HG03378 (cell line): ENCODE data around the gene CCDC69.
"Not testable (repeated sequence)": the region's sequence is repeated elsewhere in the genome, so short reads cannot be mapped to it uniquely, and the experiment has no call there.

Experiments used
- ATAC-seq: cut with Tn5 transposase; IDR thresholded peaks from one replicate; pipeline ENCODE4 v1.9.1; 2021; ENCODE audit warnings: mild to moderate bottlenecking, moderate library complexity; ENCODE audit not compliant: unreplicated experiment

Gene CCDC69

GRCh38 chr5:151197291-151197600, 26.6 kb downstream of the CCDC69 start:
- ATAC-seq, result not testable (repeated sequence)

GRCh38 chr5:151196556-151197290, 27.2 kb downstream of the CCDC69 start:
- ATAC-seq, result peak; percentile 94

- ATAC-seq, result no peak
Observed at GRCh38 chr5:151195622-151196021, 28.3 kb downstream of the CCDC69 start.

- no peak for ATAC-seq
Observed at GRCh38 chr5:151192626-151193025, 31.3 kb downstream of the CCDC69 start.

- ATAC-seq, result no peak
Observed at GRCh38 chr5:151191661-151192060, 32.2 kb downstream of the CCDC69 start.

- no peak for ATAC-seq
Observed at GRCh38 chr5:151189151-151189550, 34.7 kb downstream of the CCDC69 start.

- no peak for ATAC-seq
Observed at GRCh38 chr5:151186538-151186937, 37.4 kb downstream of the CCDC69 start.

- ATAC-seq, result no peak
Observed at GRCh38 chr5:151186052-151186451, 37.8 kb downstream of the CCDC69 start.

GRCh38 chr5:151184316-151185042, 39.4 kb downstream of the CCDC69 start:
- ATAC-seq, result no peak

- ATAC-seq, result no peak
Observed at GRCh38 chr5:151183456-151184245, 40.2 kb downstream of the CCDC69 start.

- ATAC-seq, result no peak
Observed at GRCh38 chr5:151182976-151183375, 40.9 kb downstream of the CCDC69 start.

GRCh38 chr5:151182524-151182900, 41.4 kb downstream of the CCDC69 start:
- no peak for ATAC-seq

GRCh38 chr5:151181818-151182523, 41.9 kb downstream of the CCDC69 start:
- ATAC-seq, result no peak

GRCh38 chr5:151180291-151180690, 43.6 kb downstream of the CCDC69 start:
- ATAC-seq, result no peak

- ATAC-seq, result no peak
Observed at GRCh38 chr5:151179489-151179840, 44.4 kb downstream of the CCDC69 start.

GRCh38 chr5:151178777-151179488, 45.0 kb downstream of the CCDC69 start:
- no peak for ATAC-seq

GRCh38 chr5:151178372-151178771, 45.5 kb downstream of the CCDC69 start:
- ATAC-seq, result no peak

GRCh38 chr5:151176268-151176667, 47.6 kb downstream of the CCDC69 start:
- ATAC-seq, result not testable (repeated sequence)

GRCh38 chr5:151174612-151175101, 49.2 kb downstream of the CCDC69 start:
- no peak for ATAC-seq
